ENCODE measurements around the gene PRR29.
"Not testable (repeated sequence)": the region's sequence is repeated elsewhere in the genome, so short reads cannot be mapped to it uniquely, and the experiment has no call there.

Gene PRR29

GRCh38 chr17:63974594-63975192 lies 23.5 kb upstream of the PRR29 start:
- no peak for ATAC-seq
- no peak for DNase-seq

GRCh38 chr17:63975541-63976092 lies 22.5 kb upstream of the PRR29 start:
- ATAC-seq (no peak), DNase-seq (no peak)

DNA sequence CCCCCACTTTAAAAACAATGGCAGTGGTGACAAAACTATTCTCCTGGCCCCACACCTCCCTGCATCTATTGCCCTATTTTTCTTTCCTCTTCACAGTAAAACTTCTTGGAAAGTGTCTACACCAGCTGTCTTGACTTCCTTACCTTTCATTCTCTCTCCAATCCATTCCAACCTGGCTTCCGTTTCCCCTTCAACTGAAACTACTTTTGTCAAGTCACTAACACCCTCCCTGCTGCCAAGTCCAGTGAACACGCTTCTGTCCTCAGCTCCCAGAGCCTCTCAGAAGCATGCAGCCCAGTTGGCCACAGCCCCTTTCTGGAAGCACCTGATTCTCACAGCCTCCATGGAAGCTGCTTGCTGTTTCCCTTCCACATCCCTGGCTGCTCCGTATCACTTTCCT lies 21.4 kb upstream of the PRR29 start:
- DNase-seq (no peak), ATAC-seq (no peak)

DNA sequence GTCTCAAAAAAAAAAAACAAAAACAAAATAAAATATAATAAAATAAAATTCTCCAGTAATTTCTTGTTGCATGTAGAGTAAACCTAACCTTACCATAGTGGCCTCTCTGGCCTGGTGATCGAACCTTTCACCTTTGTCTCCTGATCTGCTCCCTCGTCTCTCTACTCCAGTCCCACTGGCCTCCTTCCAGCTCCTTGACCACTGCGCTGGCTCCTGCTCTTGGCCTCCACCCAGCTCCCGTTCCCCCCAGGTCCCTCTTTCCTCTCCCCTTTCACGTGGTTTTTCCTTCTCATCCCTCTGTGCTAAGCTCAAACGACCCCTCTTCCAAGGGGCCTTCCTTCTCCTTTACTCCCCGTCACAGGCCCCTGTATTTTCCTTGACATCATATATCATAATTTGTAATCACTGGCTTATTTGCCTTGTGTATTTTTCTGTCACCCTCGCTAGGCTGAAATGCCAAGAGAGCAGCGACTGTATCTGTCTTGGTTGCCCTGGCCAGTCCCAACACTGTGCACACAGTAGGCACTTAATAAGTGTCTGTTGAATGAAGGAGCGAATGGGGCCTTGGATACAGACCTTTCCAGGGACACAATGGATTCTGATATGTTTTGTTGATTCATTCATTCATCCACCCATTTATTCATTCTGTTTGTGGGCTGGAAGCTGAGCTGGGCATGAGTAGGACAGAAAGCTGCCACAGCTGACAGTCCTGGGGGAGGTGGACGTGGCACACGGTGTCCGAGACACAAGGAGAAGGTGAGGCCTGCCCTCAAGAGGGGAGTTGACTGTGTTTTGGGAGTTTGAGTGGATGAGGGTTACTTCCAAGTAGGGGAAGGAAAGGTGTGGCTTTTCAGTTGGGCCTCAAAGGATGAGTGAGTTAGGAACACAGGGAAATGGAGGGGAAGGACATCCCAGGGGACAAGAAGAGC lies 19.6 kb upstream of the PRR29 start:
- ATAC-seq (no peak), DNase-seq (no peak)

DNA sequence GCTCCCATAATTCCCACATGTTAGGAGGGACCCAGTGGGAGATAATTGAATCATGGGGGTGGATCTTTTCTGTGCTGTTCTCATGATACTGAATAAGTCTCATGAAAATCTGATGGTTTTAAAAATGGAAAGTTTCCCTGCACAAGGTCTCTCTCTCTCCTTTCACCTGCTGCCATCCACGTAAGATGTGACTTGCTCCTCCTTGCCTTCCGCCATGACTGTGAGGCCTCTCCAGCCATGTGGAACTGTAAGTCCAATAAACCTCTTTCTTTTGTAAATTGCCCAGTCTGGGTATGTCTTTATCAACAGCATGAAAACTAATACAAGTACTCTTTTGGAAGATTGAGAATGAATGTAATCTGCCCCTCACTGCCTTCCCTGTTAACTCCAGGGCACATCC lies 15.5 kb upstream of the PRR29 start:
- ATAC-seq, DNase-seq: not testable (repeated sequence)

DNA sequence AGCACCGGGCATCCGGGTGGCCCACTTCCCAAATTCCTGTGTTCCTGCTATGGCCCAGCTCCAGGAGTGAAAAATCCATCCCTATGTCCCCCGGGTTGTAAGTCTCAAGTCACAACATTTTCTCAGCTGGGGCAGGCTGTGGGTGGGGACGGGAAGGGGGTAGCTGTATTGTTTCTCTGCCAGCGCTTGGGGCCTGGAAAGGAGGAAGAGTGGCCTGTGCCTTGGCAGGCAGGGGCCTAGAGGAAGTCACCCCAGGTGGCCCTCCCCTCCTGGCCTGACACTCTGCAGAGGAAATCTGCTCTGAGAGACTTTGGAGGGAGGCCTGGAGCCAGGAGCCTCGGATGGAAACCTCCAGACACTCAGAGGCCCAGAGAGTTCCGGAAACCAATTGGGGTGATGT lies 14.8 kb upstream of the PRR29 start:
- ATAC-seq (no peak), DNase-seq (no peak)

- ATAC-seq = no peak
- no peak for DNase-seq
These were observed 13.9 kb upstream of the PRR29 start for GRCh38 chr17:63984236-63984635.

DNA sequence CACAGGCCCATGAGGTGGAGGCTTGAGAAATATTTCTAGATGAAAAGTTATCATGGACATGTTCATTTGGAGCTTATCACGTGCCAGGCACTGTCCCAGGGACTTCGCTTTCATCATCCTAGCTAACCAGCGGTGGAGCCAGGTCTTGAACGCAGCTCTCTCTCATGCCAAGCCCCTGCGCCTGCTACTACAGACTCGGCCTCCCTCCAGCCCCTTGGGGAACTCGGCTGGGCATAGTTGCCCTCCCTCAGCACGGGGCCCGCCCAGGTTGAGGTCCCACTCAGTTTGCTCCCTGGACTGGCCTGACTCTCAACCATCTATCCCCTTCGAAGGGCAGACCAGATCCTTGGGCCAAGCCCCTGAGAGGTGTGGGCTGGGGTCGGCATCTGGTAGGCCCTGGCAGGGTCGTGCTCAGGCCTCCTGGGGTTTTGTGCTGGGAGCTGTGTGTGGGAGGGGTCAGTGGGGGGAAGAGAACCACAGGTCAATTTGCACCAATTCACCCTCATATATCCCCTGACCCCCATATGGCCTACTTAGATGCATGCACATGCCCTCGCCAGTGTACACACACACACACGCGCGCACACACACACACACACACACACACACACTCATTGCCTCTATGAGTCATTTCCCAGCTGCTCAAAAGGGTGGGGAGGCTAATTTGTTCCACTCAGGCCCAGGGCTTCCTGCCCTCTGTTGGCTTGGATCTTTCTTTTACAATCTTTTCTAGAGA lies 13.3 kb upstream of the PRR29 start:
- ATAC-seq = peak; percentile 91
- DNase-seq = peak; percentile 41

DNA sequence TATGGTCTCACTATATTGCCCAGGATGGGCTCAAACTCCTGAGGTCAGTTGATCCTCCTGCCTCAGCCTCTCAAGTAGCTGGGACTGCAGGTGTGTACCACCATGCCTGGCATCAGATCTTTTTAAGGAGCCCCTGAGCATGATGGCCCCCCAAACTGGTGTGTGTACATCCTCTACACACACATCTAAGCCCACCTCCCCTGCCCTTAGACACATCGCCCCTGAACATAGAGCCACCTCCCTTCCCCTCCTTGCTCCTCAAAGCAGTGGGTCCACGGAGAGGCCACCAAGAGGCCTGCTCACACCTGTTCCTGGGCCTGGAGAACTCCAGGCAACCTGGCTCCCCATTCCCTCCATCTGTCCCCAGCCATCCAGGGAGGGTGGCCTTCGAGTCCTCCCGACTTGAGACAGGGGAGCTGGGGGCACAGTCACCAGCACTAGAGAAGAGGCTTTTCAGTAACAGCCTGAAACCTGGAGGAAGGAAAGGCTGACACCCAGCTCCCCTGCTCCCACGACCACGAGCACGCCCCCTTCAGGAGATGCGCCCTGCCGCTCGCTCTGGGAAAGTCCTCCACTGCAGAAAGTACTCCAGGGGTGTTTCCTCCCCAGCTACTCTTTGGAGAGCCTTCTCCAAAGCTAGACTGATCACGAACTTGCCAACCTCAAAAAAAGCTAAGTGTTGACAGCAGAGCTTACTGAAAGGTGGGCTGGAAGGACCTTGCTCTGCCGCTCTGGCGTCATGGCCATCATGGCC lies 12.6 kb upstream of the PRR29 start:
- DNase-seq (no peak), ATAC-seq (peak; percentile 19)

DNA sequence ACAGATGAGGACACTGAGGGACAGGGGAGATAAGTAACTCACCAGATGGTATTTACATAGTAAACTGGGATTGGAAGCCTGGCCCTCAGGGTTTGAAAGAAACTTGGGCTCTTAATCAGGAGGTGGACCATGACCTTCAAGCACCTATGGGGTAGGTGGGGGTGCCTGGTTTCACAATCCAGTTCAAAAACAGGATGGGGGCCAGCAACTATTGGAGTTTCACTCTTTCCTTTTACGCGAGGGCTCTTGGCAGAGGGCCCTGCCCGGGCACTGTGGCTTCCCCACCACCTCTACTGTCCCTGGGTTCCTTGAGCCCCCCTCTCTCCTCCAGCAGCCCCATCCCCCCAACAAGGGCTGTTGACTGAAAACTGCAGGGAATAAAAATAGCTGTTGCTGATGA lies 11.3 kb upstream of the PRR29 start:
- no peak for DNase-seq
- ATAC-seq = no peak

- ATAC-seq = no peak
- DNase-seq = no peak
These were observed 10.7 kb upstream of the PRR29 start for GRCh38 chr17:63987221-63988126.

DNA sequence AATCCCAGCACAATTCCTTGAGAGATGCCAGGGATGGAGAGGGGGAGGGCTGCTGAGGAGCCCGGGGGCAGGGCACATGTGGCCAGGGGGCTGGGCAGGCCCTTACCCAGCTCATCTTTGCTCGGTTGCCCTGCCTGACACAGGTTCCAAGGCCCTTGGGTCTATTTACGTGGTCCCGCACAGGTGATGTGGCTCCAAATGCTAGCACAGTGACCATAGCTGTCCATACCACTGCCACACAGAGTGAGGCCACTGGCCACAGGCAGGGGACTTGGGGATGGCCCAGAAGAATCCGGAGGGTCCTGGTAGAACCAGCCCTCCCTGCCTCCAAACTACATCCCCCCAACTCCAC lies 10.0 kb upstream of the PRR29 start:
- ATAC-seq = no peak
- DNase-seq = no peak

DNA sequence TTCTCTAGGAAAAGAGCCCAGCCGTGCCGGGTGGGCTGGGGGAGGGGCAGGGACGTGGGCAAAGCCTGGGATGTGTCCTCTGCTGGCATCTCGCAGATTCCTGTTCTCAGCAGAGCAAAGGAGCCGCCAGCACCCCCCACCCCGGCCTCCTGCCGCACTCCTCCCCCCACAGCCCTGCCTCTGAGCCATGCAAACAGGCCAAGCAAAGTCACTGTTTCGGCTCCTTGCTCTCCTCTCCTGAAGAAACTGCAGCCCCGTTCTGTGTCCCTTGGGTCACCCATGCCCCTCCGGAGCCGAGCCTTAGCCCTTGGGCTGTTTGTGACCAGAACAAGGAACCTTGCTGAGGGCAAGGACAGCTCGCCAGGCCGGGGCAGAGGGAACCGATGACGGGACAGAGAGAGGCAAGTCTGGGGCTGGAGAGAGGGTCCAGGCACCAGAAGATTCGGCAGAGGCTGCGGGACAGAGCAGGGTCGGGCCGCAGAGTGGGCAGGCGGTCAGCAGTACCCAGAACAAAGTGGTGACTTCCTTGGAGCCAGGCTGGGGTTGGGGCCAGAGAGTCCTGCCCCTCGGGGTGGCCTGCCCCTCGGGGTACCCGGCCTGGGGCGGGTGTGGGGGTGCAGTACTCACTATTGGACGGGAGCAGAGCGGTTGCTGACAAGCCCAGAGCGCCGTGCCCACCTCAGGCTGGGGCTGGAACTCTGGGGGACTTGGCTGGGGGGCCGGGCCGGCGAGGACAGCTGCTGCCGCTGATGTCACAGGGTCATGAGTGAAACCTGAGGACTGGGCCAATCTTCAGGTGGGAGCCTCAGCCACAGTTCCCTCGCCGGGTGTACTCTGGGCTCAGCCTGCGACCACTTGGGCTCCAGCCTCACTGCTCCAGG lies 9.2 kb upstream of the PRR29 start:
- no peak for ATAC-seq

GRCh38 chr17:63989622-63990345 lies 8.4 kb upstream of the PRR29 start:
- DNase-seq = no peak

More for the DNA sequence above, 9.2 kb upstream of the PRR29 start:
- DNase-seq = no peak

DNA sequence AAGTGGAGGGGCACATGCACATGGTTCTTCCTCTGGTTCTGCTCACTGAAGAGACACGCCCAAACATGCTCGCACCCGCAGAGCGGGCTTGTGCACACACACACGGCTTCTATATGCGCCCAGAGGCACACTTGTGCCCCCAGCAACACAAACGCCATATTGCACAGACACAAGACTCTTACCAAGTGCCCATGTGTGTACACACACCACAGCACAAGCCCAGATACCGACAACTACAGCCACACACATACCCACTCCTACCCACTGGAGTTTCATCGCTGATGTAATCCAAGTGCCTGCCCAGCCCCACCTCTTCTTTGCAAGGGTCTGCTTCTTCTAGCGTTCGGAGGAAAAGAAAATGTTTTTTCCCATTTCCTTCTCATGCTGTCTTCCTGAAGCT lies 6.5 kb upstream of the PRR29 start:
- no peak for DNase-seq
- ATAC-seq = no peak

More at GRCh38 chr17:63989622-63990345, 8.4 kb upstream of the PRR29 start:
- ATAC-seq = no peak

DNA sequence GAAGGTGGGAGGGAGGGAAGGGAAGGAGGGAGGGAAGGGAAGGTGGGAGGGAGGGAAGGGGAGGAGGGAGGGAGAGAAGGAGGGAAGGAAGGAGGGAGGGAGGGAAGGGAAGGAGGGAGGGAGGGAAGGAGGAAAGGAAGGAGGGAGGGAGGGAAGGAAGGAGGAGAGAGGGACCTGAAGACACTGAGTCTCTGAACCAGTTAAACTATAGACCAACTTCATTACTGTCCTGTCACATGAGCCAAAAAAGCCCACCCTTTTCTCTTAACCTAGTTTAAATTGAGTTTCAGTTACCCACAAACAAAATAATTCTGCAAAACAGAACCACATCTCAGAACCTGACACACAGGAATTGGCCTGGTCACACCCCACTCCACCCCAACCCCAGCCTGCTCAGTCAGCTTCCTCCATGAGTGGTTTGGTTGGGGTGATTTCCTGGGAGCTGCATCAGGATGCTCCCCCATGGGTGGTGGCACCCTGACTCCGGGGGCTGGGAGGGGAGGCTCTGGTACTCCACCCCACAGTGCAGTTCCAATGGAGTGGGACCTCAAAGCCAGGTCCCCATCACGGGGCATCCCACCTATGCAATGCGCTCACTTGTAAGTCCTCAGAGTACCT lies 4.7 kb upstream of the PRR29 start:
- ATAC-seq = no peak
- no peak for DNase-seq

DNA sequence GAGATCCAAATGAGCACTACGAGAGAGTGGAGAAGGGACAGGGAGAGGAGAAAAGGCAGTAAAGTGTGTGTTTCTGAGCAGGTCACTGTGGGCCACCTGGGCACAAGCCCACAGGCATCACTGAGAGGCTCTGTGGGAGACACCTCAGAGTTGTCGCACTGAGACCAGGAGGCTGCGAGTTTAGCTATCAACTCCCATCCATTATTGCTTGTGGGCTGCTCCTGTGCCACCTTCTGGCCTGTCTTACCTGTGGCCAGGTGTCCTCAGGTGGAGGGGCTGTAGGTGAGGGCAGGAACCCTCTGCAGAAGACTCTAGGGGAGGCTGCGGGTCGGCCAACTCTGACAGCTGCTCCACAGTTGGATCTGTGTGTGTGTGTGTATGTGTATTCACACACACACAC lies 2.5 kb upstream of the PRR29 start:
- DNase-seq = no peak

GRCh38 chr17:63996430-63997182 lies 1.5 kb upstream of the PRR29 start:
- ATAC-seq (no peak), DNase-seq (no peak)

More for the DNA sequence above, 2.5 kb upstream of the PRR29 start:
- no peak for ATAC-seq
